Gastrocnemius medialis (tissue), 4 donors: Measurements from ENCODE around the gene TATDN3. TPM values are rescaled to one million over a fixed set of nuclear protein-coding genes. Genes with fewer than 3 reads are reported as not detected.

Experiments used
- ATAC-seq, 2 donors: fragments of 150-250 bp; one replicate each; pipeline ENCODE4 v1.9.1; 2016
- DNase-seq, 2 donors: peaks; one replicate each; pipeline ENCODE4 v3.0.0-alpha.2; 2019
- H3K27ac ChIP-seq, 4 donors: fragments of 200-600 bp; sonication (generic); 1 replicate in 1 of 4; 2 replicates in 3 of 4; pipeline ENCODE4 v1.5.1; 2016 to 2018; ENCODE audit warnings: mild to moderate bottlenecking in 2 of 4, moderate library complexity in 1 of 4
- H3K27me3 ChIP-seq, 3 donors: fragments of 200-600 bp; sonication (generic) in 2 of 3; 1 replicate in 1 of 3; 2 replicates in 2 of 3; pipeline versions ENCODE4 v1.5.1 to v1.6.0; 2016 to 2019; ENCODE audit warnings: mild to moderate bottlenecking in 1 of 3, moderate library complexity in 1 of 3
- H3K36me3 ChIP-seq, 2 donors: fragments of 200-600 bp; sonication (generic) in 1 of 2; one replicate each; pipeline ENCODE4 v1.5.1; 2017 to 2018
- H3K4me1 ChIP-seq, 2 donors: fragments of 200-600 bp; sonication (generic) in 1 of 2; one replicate each; pipeline ENCODE4 v1.5.1; 2016 to 2017; ENCODE audit warnings: mild to moderate bottlenecking in 2 of 2
- H3K4me3 ChIP-seq, 4 donors: fragments of 200-600 bp; sonication (generic) in 3 of 4; 1 replicate in 1 of 4; 2 replicates in 3 of 4; pipeline ENCODE4 v1.5.1; 2016 to 2019; ENCODE audit warnings: mild to moderate bottlenecking in 2 of 4
- H3K9me3 ChIP-seq, 3 donors: fragments of 200-600 bp; sonication (generic) in 2 of 3; 1 replicate in 1 of 3; 2 replicates in 2 of 3; pipeline ENCODE4 v1.5.1; 2016 to 2019
- CTCF ChIP-seq, 5 experiments: fragments of 450-650 bp in 3 of 5; fragments of 200-600 bp in 2 of 5; sonication (generic) in 2 of 5; IDR thresholded peaks in 4 of 5; conservative IDR thresholded peaks in 1 of 5; 1 replicate in 4 of 5; 2 replicates in 1 of 5; pipeline ENCODE4 v1.5.1; 2016 to 2019; ENCODE audit warnings: antibody characterized with exemption in 5 of 5, mild to moderate bottlenecking in 3 of 5, moderate library complexity in 3 of 5
- POLR2A ChIP-seq, 2 donors: fragments of 450-650 bp; IDR thresholded peaks; one replicate each; pipeline ENCODE4 v1.6.1; 2017; ENCODE audit warnings: antibody characterized with exemption in 2 of 2, mild to moderate bottlenecking in 2 of 2, moderate library complexity in 2 of 2
- in situ Hi-C, 4 donors: fragments of 200-750 bp; cut with MboI; loops; one replicate each; pipeline versions ENCODE4 v1.15.0 to v1.8.0; 2017; ENCODE audit warnings: low sequenced_read_pairs in 4 of 4
- intact Hi-C: fragments of 100-400 bp; cut with DNase I; formaldehyde crosslinking; loops from one replicate; pipeline ENCODE4 v1.15.1; 2023; ENCODE audit warnings: low total_unique reads
- total RNA-seq, 4 donors: library from RNA; depleted of rRNA; stranded (reverse); fragments of >200 nt; gene quantifications; one replicate each; pipeline versions ENCODE4 v1.1.0 to v1.2.3, GENCODE V29; 2016

Gene TATDN3
- total RNA-seq, 4 donors from 2014 or later = 19.5 to 27.3 (median 25.6) TPM

- in situ Hi-C loops = loop anchor here in 1 of 4 donors (10.0 kb wide), 2 partner anchors 126 to 224 kb away; partner anchors contain the start of gene ANGEL2
- H3K4me1 ChIP-seq = peaks cover 13 to 23% of the 10 kb centered on the region in 2 donors
- no peak for DNase-seq
- peak overlapping the region; percentile 87 to 96 (median 90) for H3K27ac ChIP-seq
- intact Hi-C loops = loop anchor here (1.0 to 5.0 kb wide), 3 partner anchors 66 to 226 kb away; partner anchors contain the start of genes ANGEL2 and FLVCR1
- TF ChIP-seq POLR2A (IDR thresholded peaks at IDR 0.05) (no peak), CTCF (IDR thresholded peaks at IDR 0.05 in 4 of 5, conservative IDR thresholded peaks at IDR 0.05 in 1 of 5) (no peak)
- peaks cover 0 to 19% of the 10 kb centered on the region in 2 donors for H3K36me3 ChIP-seq
- H3K4me3 ChIP-seq = peak overlapping the region; percentile 76 to 98 (median 94)
- no peaks in the 10 kb centered on the region for H3K9me3 ChIP-seq
- peak; percentile 51 to 61 for ATAC-seq
- H3K27me3 ChIP-seq = no peaks in the 10 kb centered on the region
These were observed 426 bp upstream of the TATDN3 start for GRCh38 chr1:212791261-212791675.

GRCh38 chr1:212792396-212792908, 758 bp downstream of the TATDN3 start:
- H3K4me1 ChIP-seq = peaks cover 13 to 23% of the 10 kb centered on the region in 2 donors
- intact Hi-C loops = loop anchor here (5.0 kb wide), 2 partner anchors 65 to 225 kb away; partner anchors contain the start of genes ANGEL2 and FLVCR1
- H3K36me3 ChIP-seq = peaks cover 0 to 19% of the 10 kb centered on the region in 2 donors
- ATAC-seq (no peak), DNase-seq (no peak)
- no peaks in the 10 kb centered on the region for H3K9me3 ChIP-seq
- H3K27ac ChIP-seq = peak overlapping the region; percentile 87 to 96 (median 90)
- TF ChIP-seq POLR2A (IDR thresholded peaks at IDR 0.05) (no peak), CTCF (IDR thresholded peaks at IDR 0.05 in 4 of 5, conservative IDR thresholded peaks at IDR 0.05 in 1 of 5) (no peak)
- H3K27me3 ChIP-seq = no peaks in the 10 kb centered on the region
- peak overlapping the region; percentile 76 to 98 (median 94) for H3K4me3 ChIP-seq
- in situ Hi-C loops = loop anchor here in 1 of 4 donors (10.0 kb wide), 2 partner anchors 128 to 222 kb away; partner anchors contain the start of gene ANGEL2

GRCh38 chr1:212794561-212795014, 2.9 kb downstream of the TATDN3 start:
- Histone ChIP-seq H3K9me3 (no peaks in the 10 kb centered on the region), H3K4me1 (peaks cover 12 to 13% of the 10 kb centered on the region in 2 donors), H3K4me3 (no peak overlapping the region), H3K27me3 (no peaks in the 10 kb centered on the region), H3K36me3 (peaks cover 0 to 37% of the 10 kb centered on the region in 2 donors), H3K27ac (no peak overlapping the region)
- no peak for TF ChIP-seq CTCF (IDR thresholded peaks at IDR 0.05 in 4 of 5, conservative IDR thresholded peaks at IDR 0.05 in 1 of 5)
- TF ChIP-seq POLR2A (IDR thresholded peaks at IDR 0.05) = no peak
- ATAC-seq (no peak), DNase-seq (no peak)
- intact Hi-C loops (loop anchor here (5.0 kb wide), 2 partner anchors 63 to 223 kb away; partner anchors contain the start of genes ANGEL2 and FLVCR1), in situ Hi-C loops (loop anchor here in 1 of 4 donors (10.0 kb wide), 2 partner anchors 130 to 220 kb away; partner anchors contain the start of gene ANGEL2)

- ATAC-seq (no peak), DNase-seq (no peak)
- H3K36me3 ChIP-seq = peaks cover 0 to 46% of the 10 kb centered on the region in 2 donors
- H3K4me3 ChIP-seq = no peak overlapping the region
- H3K27me3 ChIP-seq = no peaks in the 10 kb centered on the region
- H3K9me3 ChIP-seq = no peaks in the 10 kb centered on the region
- H3K4me1 ChIP-seq = peaks cover 0 to 2% of the 10 kb centered on the region in 2 donors
- H3K27ac ChIP-seq = no peak overlapping the region
- intact Hi-C loops (no loop called here), in situ Hi-C loops (loop anchor here in 1 of 4 donors (10.0 kb wide), 2 partner anchors 133 to 217 kb away; partner anchors contain the start of gene ANGEL2)
- TF ChIP-seq CTCF (IDR thresholded peaks at IDR 0.05 in 4 of 5, conservative IDR thresholded peaks at IDR 0.05 in 1 of 5) (no peak), POLR2A (IDR thresholded peaks at IDR 0.05) (no peak)
These were observed 6.0 kb downstream of the TATDN3 start for GRCh38 chr1:212797681-212798080.
